Activated T-helper 2 cell treated with anti-CD3 and anti-CD28 coated beads, Interferon-gamma antibody, Interleukin-2, Interleukin-4, amounts not matched to agents 10 μg/mL and 5 μg/mL and 100 μg/mL, durations not matched to agents 14 hours and 24 hours and 36 hours (primary cell): ENCODE data around the gene DACT2. TPM values are rescaled to one million over a fixed set of nuclear protein-coding genes. Genes with fewer than 3 reads are reported as not detected.

Experiments
- DNase-seq: peaks from one replicate; pipeline ENCODE4 v3.0.0; 2021; ENCODE audit warnings: low spot score
- H3K27ac Mint-ChIP-seq: one replicate; pipeline ENCODE4 v1.8.0; 2021; ENCODE audit warnings: mixed read lengths
- H3K27me3 Mint-ChIP-seq: one replicate; pipeline ENCODE4 v1.8.0; 2021; ENCODE audit warnings: low read depth, mixed read lengths
- H3K36me3 Mint-ChIP-seq: one replicate; pipeline ENCODE4 v1.8.0; 2021; ENCODE audit warnings: low read depth, mixed read lengths
- H3K4me1 Mint-ChIP-seq: one replicate; pipeline ENCODE4 v1.8.0; 2021; ENCODE audit warnings: low read depth, mixed read lengths
- H3K4me3 Mint-ChIP-seq: one replicate; pipeline ENCODE4 v1.8.0; 2021; ENCODE audit warnings: low read depth, mild to moderate bottlenecking, moderate library complexity, mixed read lengths
- H3K9me3 Mint-ChIP-seq: one replicate; pipeline ENCODE4 v1.8.0; 2021; ENCODE audit warnings: mixed read lengths
- intact Hi-C: fragments of 100-400 bp; cut with micrococcal nuclease; formaldehyde crosslinking; loops from one replicate; pipeline ENCODE4 v1.15.1; 2023
- total RNA-seq: library from RNA; stranded (reverse); gene quantifications from 2 replicates; pipeline ENCODE4 v1.2.3, GENCODE V29; 2022

Gene DACT2
- total RNA-seq, 1 donor from 2014 or later: 0.80 TPM

DNA sequence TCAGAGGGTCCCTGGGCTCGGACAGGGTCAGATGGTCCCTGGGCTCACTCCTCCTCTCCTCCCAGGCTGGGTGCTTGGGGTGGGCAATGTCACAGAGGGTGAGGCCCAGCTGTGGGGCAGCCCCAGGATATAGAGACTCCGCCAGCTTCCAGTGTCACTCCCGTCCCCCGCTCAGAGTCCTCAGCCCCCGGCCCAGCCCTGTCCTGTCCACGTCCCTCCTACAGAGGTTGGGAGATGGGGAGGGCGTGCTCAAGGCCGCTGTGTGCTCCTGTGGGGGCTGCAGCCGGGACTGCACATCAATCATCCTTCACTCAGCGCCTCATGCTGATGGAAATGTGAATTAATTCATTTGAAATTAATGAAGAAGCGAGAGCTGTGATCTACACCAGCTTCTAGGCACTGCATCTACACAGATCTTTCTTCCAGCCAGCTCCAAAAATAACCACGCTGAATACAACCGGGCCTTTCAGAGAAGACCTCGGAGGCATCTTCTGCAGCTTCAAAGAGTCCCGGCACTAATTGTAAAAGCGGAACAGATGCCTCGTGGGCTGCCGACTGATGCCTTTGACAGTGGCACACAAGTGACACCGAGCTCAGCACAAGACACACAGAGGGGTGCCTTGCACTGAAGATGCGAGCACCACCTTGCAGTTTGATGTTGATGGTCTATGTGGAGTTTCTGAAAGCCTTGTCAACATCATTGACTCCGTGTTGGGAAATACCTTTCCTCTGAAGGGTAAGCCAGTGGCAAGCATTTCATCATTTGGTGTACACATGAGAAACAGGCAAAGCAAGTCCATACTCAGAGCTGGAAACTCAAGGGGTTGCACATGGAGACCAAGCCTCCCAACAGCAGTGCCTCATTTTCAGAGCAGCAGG lies 39.3 kb downstream of the DACT2 start:
- no peak overlapping the region for H3K27ac Mint-ChIP-seq
- no peak for DNase-seq
- peaks cover 6% of the 10 kb centered on the region for H3K9me3 Mint-ChIP-seq
- intact Hi-C loops: loop anchor here (10.0 kb wide), 1 partner anchor 1325 kb away; the partner anchor contains the start of gene RNASET2
- no peaks in the 10 kb centered on the region for H3K36me3 Mint-ChIP-seq
- H3K4me1 Mint-ChIP-seq: no peaks in the 10 kb centered on the region
- H3K27me3 Mint-ChIP-seq: no peaks in the 10 kb centered on the region
- no peak overlapping the region for H3K4me3 Mint-ChIP-seq

DNA sequence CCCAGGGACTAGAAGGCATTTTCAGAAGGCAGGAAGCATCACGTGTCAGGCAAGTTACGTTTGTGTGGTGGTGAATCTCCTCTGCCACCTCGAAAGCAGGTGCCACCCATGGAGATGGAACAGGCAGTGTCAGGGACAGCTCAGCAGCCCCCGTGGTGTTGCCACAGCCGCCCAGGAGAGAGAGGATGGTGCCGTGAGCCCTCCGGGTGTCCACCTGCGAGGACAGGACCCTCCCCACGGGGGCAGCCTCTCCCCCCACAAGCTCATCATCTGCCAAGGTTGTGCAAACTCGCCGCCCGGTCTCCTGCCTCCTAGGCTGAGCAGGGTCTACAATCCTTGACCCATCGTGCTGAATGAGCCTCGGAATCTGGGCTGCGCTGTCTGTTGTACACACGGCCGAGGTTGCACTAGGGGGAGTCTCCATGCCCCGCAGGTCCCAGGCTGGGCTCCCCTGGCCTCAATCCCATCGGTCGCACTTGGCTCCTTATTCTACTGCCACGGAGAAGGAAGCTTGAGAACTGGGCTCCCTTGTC lies 40.1 kb downstream of the DACT2 start:
- Mint-ChIP-seq H3K9me3 (no peaks in the 10 kb centered on the region), H3K4me1 (no peaks in the 10 kb centered on the region), H3K27ac (no peak overlapping the region), H3K4me3 (no peak overlapping the region), H3K36me3 (no peaks in the 10 kb centered on the region), H3K27me3 (peaks cover under 1% of the 10 kb centered on the region)
- intact Hi-C loops: no loop called here
- DNase-seq: no peak

- Mint-ChIP-seq H3K36me3 (no peaks in the 10 kb centered on the region), H3K27me3 (peaks cover 4% of the 10 kb centered on the region), H3K4me3 (no peak overlapping the region), H3K4me1 (no peaks in the 10 kb centered on the region), H3K9me3 (no peaks in the 10 kb centered on the region), H3K27ac (no peak overlapping the region)
- no peak for DNase-seq
- intact Hi-C loops: no loop called here
Observed at GRCh38 chr6:168278904-168279303, 40.7 kb downstream of the DACT2 start.

- Mint-ChIP-seq H3K9me3 (no peaks in the 10 kb centered on the region), H3K27me3 (peaks cover 9% of the 10 kb centered on the region)
- no peak for DNase-seq
Observed at GRCh38 chr6:168277274-168277669, 42.3 kb downstream of the DACT2 start.

GRCh38 chr6:168276576-168277273 lies 42.9 kb downstream of the DACT2 start:
- H3K27me3 Mint-ChIP-seq: peaks cover 11% of the 10 kb centered on the region
- intact Hi-C loops: no loop called here
- H3K27ac Mint-ChIP-seq: no peak overlapping the region
- no peaks in the 10 kb centered on the region for H3K36me3 Mint-ChIP-seq
- no peaks in the 10 kb centered on the region for H3K4me1 Mint-ChIP-seq
- no peak overlapping the region for H3K4me3 Mint-ChIP-seq
- DNase-seq: no peak
- H3K9me3 Mint-ChIP-seq: no peaks in the 10 kb centered on the region

More at GRCh38 chr6:168277274-168277669, 42.3 kb downstream of the DACT2 start:
- H3K36me3 Mint-ChIP-seq: no peaks in the 10 kb centered on the region
- no peak overlapping the region for H3K4me3 Mint-ChIP-seq
- H3K27ac Mint-ChIP-seq: no peak overlapping the region
- no peaks in the 10 kb centered on the region for H3K4me1 Mint-ChIP-seq
- intact Hi-C loops: no loop called here

- Mint-ChIP-seq H3K4me3 (no peak overlapping the region), H3K9me3 (no peaks in the 10 kb centered on the region), H3K27ac (no peak overlapping the region), H3K27me3 (peaks cover 11% of the 10 kb centered on the region), H3K36me3 (no peaks in the 10 kb centered on the region), H3K4me1 (no peaks in the 10 kb centered on the region)
- no peak for DNase-seq
- intact Hi-C loops: no loop called here
Observed at GRCh38 chr6:168275168-168275567, 44.4 kb downstream of the DACT2 start.

DNA sequence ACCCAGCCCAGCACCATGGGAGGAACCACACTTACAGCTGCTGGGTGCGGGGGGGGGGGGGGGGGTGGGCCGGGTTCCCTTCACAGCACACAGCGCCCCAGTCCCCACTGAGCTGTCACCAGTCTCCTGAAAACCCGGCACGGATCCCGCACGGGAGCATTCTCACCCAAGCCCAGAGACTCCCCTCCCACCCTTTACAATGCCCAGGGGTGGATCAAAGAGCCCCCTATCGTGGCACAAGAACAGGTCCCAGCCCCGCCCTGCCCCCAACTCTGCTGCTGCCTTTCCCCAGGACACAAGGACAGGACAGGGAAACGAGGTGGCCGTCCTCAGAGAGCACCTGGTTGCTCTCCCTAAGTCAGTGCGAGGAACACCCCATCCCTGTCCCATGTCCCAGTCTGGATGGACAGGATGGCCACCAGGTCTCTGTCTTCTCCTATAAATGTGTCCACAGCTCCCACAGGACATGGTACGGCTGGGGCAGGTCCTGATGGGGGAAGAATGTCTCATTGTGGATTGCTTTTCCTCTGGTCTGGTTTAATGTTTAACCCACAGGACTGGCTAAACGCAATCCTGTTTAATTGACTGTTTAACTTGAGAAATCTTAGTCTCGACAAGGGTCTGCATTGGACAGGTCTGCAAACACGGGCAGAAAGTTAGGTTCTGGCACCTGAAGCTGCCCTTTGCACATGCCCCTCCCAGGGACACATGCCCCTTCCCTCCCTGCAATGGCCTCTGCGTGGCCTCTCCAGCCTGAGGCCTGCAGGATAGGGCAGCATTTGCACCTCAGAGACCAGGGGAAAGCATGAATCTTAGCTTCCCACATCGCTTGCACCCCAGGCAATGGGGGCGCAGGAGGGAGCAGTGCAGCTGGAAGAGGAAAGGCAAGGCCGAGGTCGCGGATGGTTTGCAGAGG lies 45.3 kb downstream of the DACT2 start:
- Mint-ChIP-seq H3K27ac (no peak overlapping the region), H3K4me1 (no peaks in the 10 kb centered on the region), H3K27me3 (peaks cover 11% of the 10 kb centered on the region), H3K36me3 (no peaks in the 10 kb centered on the region), H3K4me3 (no peak overlapping the region), H3K9me3 (no peaks in the 10 kb centered on the region)
- DNase-seq: no peak
- intact Hi-C loops: no loop called here

DNA sequence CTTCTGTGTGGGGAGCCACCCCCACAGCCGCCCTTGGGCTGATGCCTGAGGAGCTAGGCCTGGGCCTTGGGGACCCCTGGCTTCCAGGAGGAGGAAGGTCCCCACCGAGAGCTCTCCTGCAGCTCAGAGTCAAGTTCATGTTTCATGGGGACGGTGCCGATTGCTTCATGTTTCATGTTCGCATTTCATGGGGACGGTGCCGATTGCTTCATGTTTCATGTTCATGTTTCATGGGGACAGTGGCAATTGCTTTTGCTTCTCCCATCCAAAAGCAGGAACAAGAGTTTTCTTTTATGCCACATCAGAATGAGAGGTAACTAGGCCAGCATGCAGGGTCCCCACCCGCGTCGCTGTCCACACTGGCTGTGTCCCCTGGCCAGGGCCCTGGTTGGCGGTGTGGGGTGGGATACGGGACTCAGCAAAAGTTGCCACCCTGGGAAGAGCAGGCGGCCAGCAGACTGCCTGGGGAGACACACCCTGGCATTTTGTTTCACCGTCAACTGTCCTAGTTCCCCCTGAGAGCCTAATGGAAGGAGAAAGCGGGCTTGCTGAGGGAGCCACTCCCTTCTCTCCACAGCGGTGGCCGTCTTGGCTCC lies 46.0 kb downstream of the DACT2 start:
- DNase-seq: no peak
- Mint-ChIP-seq H3K4me3 (no peak overlapping the region), H3K27me3 (peaks cover 11% of the 10 kb centered on the region), H3K36me3 (no peaks in the 10 kb centered on the region), H3K4me1 (no peaks in the 10 kb centered on the region), H3K9me3 (no peaks in the 10 kb centered on the region), H3K27ac (no peak overlapping the region)
- intact Hi-C loops: no loop called here

DNA sequence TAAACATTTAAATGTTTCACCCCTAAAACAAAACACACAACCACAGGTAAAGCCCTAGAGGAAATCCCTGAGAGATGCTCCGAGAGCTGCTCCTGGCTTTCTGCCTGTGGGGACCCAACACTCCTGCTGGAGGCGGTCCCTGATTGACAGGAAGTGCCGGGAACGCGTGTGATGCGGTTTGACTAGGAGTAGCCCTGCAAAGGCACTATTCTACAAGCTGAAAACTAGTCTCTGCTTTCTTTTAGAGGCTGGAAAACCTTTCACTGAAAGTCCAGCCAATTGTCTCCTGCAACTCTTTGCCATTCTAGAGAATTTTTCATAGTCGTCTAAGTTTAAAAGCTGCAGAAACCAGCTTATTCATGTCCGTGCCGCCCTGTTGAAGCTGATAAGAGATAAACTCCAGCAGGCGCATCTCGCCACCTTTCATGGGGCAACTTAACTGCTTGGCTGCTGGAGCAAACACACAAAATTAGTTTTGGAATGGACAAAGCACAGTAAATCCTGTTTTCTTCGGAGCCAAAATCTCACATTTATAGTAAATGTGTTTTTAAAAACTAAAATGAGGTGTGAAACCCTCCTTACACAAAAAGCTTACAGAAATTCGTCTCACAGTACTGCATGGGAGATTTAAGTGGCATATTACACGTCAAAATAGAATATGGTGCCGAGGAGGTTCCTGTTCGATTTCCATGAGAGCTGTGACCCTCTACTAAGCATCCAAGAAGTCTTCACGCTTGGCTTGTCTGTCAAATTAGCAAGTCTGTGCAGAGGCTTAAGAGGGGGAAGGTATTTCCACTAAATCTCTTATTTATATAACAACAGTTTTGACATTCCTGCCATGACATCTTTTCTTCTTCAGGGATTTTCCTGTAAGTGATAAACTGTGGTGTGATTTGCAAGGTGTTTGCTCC lies 46.9 kb downstream of the DACT2 start:
- intact Hi-C loops: no loop called here
- Mint-ChIP-seq H3K27ac (no peak overlapping the region), H3K9me3 (no peaks in the 10 kb centered on the region), H3K4me3 (no peak overlapping the region), H3K36me3 (no peaks in the 10 kb centered on the region), H3K4me1 (no peaks in the 10 kb centered on the region), H3K27me3 (peaks cover 11% of the 10 kb centered on the region)
- no peak for DNase-seq

GRCh38 chr6:168270274-168271172 lies 49.1 kb downstream of the DACT2 start:
- intact Hi-C loops: no loop called here
- no peak for DNase-seq
- Mint-ChIP-seq H3K4me1 (no peaks in the 10 kb centered on the region), H3K27ac (no peak overlapping the region), H3K4me3 (no peak overlapping the region), H3K9me3 (no peaks in the 10 kb centered on the region), H3K36me3 (no peaks in the 10 kb centered on the region), H3K27me3 (peaks cover 11% of the 10 kb centered on the region)
